Measurements from ENCODE around the gene NIN. TPM values are rescaled to one million over a fixed set of nuclear protein-coding genes. Genes with fewer than 3 reads are reported as not detected.
A peak's percentile ranks its signal among the peaks of the same experiment; 100 is the strongest.

Gene NIN
- total RNA-seq, 1 donor: 33.4 TPM

DNA sequence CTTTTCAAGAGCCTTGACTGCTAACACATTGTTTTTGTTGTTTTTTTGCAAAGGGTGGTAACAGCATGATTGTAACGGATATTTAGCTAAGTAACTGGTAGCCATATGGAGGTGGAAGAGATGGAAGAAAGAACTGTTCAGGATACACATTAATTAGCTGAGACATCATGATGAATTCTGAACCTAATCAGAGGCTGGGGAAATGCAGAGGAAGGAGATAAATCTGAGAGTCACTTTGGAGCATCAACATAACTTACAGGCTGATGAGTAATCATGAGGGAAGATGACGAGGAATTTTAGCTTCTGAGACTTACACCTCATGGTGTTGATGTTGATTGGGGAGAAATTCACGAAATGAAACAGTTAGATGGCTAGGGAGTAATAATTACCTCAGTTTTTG, 62.3 kb downstream of the NIN start:
- TF ChIP-seq, protein P1, sequence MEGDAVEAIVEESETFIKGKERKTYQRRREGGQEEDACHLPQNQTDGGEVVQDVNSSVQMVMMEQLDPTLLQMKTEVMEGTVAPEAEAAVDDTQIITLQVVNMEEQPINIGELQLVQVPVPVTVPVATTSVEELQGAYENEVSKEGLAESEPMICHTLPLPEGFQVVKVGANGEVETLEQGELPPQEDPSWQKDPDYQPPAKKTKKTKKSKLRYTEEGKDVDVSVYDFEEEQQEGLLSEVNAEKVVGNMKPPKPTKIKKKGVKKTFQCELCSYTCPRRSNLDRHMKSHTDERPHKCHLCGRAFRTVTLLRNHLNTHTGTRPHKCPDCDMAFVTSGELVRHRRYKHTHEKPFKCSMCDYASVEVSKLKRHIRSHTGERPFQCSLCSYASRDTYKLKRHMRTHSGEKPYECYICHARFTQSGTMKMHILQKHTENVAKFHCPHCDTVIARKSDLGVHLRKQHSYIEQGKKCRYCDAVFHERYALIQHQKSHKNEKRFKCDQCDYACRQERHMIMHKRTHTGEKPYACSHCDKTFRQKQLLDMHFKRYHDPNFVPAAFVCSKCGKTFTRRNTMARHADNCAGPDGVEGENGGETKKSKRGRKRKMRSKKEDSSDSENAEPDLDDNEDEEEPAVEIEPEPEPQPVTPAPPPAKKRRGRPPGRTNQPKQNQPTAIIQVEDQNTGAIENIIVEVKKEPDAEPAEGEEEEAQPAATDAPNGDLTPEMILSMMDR (IDR thresholded peaks at IDR 0.05; ENCODE audit: insufficient read depth, low read length): no peak
- H3K4me3 ChIP-seq (ENCODE audit: low read depth, low read length): no peak overlapping the region
- no peak for DNase-seq (ENCODE audit: low read depth)

DNA sequence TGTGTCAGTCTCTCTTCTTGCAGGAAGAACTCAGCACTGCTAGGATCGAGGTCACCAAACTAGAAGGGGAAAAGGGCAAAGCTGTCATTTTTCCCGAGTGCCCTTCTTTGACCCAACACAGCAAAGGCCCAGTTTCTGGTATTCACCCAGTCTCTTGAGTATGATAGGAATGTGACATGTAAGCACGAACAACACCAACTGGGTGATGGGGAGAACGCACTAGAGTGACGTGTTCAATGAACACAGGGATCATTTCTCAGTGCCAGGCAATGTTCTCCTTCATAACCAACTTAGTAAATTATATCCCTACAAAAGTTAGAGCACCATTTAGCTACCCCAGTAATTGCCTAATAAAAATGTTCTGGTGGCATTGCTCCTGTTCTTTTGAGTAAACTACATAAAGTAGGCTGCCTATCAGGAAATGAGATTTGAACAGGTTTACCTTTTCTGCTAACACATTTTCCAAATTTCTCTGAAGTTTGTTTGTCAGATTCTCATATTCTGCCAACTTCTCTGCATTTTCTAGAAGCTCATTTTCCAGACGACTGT, 64.5 kb downstream of the NIN start:
- no peak for DNase-seq (ENCODE audit: low read depth)
- TF ChIP-seq, protein P1 (IDR thresholded peaks at IDR 0.05; ENCODE audit: insufficient read depth, low read length): no peak
- no peak overlapping the region for H3K4me3 ChIP-seq (ENCODE audit: low read depth, low read length)

DNA sequence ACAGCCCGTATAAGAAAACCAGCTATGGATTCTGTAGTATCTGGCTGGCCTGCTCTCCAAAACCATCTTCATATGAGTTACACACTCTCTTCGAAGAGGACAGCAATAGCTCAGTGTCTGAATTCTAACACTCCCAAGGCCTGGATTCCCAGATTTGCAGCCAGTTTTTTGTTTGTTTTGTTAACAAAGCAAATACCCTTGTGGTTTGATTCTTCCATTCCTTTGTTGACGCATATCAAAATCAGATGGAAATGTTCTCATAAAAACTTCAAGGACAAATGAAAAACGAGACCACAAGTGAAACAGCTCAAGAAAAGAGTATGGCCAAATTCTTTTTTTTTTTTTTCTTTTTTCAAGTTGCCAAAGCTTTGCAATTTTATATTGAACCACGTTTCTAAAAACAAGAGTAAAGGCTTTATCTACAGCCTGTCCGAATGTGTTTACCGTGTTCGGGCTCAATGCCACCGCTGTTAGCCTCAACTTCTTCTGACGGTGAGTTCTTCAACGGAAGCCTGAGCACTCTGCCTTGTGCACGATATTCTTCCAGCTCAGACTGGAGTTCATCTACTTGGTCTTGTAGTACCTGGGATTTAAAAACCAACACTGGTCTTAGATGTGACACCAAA, 67.5 kb downstream of the NIN start:
- H3K4me3 ChIP-seq (ENCODE audit: low read depth, low read length): no peak overlapping the region
- TF ChIP-seq, protein P1 (IDR thresholded peaks at IDR 0.05; ENCODE audit: insufficient read depth, low read length): no peak

DNA sequence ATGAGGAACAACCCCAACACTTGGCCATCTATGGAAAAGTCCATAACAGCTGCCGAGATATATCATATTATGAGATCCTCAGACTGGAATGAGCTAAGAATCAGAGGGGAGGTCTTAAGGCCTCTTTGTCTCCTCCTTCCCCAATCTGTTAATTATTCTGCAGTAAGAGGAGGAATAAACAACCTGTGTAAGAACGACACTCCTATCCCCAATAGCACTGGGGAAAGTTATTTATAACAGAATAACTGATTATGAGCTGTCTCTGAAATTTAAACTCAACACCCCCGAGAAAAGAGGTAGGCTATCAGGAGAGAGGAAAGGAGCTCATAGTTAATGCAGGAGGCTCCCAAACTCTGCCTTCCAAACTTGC, 68.0 kb downstream of the NIN start:
- no peak for DNase-seq (ENCODE audit: low read depth)
- TF ChIP-seq, protein P1 (IDR thresholded peaks at IDR 0.05; ENCODE audit: insufficient read depth, low read length): no peak
- H3K4me3 ChIP-seq (ENCODE audit: low read depth, low read length): no peak overlapping the region

More for the DNA sequence above, 67.5 kb downstream of the NIN start:
- DNase-seq (ENCODE audit: low read depth): peak; percentile 15

DNA sequence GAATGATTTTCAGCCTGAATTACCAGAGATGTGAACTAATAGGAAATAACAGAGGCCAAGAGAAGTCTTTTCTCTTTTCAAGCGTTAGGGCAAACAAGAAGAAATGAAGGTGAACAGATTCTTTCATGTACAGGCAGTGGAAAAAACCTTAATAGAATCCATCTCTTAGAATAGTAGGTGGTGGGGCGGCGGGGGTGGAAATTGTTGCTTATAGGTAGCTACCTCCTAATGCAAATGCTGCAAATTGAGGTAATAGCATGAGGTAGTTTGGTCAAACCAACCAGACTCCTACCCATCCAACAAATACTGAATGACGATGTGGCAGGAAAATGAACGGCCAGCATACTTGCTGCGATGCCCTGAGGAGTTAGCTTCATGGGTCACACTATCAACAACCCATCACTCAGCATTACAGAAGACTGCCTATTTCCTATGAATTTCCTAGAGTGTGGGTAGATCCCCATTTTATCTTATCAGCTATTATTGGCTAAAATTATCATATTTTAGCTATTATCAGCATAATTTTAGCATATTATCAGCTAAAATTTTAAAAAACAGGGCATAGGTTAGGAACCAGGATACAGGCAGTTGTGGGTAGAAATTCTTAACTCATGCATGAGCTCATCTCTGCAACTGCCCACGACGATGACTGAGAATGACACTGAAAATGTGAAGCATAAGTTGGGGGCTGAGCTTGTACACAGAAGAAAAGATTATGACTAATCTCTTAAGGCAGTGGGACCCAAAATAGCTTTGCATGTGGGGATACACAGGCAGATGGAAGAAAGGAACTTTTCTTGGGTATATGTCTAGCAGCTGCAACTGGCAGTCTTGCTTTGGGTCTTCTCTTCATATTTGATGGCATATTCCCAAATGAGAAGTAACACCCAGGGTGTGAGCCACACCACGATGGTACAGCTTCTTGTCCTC, 68.7 kb downstream of the NIN start:
- no peak overlapping the region for H3K4me3 ChIP-seq (ENCODE audit: low read depth, low read length)
- TF ChIP-seq, protein P1 (IDR thresholded peaks at IDR 0.05; ENCODE audit: insufficient read depth, low read length): no peak
- DNase-seq (ENCODE audit: low read depth): peak; percentile 37

DNA sequence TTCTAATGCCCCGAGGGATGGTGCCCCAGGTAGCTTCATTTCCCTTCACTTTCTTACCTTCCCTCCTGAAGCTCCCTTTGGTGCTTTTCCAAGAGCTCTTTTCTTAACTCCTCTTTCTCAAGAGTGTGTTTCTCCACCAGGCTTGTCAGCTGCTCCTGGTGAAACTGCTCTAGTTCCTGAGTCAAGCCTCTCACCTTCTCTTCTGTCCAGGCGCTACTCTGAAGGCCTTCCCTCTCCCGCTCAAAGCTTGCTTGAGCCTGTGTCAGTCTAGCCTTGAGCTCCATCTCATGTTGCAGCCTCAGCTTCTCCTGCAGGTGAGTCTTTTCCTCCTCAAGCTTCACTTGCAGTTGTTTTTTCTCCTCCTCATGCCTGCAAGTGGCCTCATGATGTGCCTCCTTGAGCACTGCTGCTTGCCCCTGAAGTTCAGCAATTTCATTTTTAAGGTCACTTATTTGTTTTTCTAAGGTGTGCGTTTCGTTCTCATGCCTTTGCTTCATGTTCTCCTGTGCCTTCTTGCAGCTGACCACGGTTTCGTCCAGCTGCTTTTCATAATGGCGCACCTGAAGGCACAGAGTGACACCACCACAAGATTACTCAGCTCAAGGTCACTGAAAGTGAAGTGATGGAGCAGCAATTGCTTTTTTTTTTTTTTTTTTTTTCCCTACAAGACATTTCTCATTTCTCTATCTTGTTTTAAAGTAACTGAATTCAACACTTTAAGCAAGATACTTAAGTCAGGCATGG, 71.0 kb downstream of the NIN start:
- TF ChIP-seq, protein P1 (IDR thresholded peaks at IDR 0.05; ENCODE audit: insufficient read depth, low read length): no peak

More for the DNA sequence above, 71.0 kb downstream of the NIN start:
- DNase-seq (ENCODE audit: low read depth): no peak
- no peak overlapping the region for H3K4me3 ChIP-seq (ENCODE audit: low read depth, low read length)
